ENCODE data around the gene TCF4. TPM values are rescaled to one million over a fixed set of nuclear protein-coding genes. Genes with fewer than 3 reads are reported as not detected.

The TCF4 gene
- total RNA-seq, 1 experiment from 2014 or later: 12.5 TPM

DNA sequence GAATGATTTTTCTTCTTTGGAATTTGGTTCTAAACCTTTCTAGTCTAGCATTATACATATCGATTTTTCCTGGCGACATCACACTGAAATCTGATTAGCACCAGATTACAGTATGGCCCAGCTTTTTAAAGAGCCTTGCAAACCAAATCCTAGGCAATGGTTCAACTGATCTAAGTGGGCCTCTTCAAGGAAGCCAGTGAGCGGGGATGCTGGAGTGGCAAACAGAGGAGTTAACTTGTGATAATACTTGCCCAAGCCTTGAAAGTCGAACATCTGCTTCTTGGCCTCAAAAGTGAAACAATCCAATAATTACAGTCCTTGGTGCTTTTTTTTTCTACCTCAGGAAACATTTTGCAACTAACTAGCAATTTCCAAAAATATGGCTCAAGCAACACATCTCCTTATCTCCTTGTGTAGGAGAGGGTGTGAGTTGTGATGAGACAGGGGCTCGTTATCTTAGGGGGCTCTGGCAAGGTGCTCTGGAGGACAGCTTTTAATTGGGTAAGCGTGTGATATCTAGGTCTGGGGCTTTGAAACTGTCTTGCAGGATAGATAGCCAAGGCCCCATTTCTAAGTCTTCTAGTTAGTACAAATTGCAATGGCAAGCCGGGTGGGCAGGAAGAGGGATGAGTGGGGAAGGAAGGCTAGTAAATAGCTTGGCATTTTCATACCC is 388.6 kb downstream of the TCF4 start:
- ChIA-PET POLR2A (ENCODE audit: unreplicated experiment) (no interaction called here), CTCF (no interaction called here)
- Histone ChIP-seq H3K4me2 (ENCODE audit: low read length) (no peak overlapping the region), H3F3A (ENCODE audit: low read length, unreplicated experiment) (no peaks in the 10 kb centered on the region), H3K27ac (ENCODE audit: low read length) (no peak overlapping the region), H3K79me2 (ENCODE audit: low read length) (no peaks in the 10 kb centered on the region), H3K9me3 (ENCODE audit: low read length) (no peaks in the 10 kb centered on the region), H3K4me1 (ENCODE audit: insufficient read depth, low read length) (no peaks in the 10 kb centered on the region), H2AFZ (ENCODE audit: low read length) (no peak overlapping the region), H4K20me1 (ENCODE audit: low read length) (no peaks in the 10 kb centered on the region), H3K9ac (ENCODE audit: low read length) (no peak overlapping the region), H3K9me2 (replicated peaks; ENCODE audit: low read length) (no peaks in the 10 kb centered on the region), H3K36me3 (ENCODE audit: low read depth, low read length) (no peaks in the 10 kb centered on the region), H3K27me3 (ENCODE audit: low read length) (no peaks in the 10 kb centered on the region), H3K4me3 (ENCODE audit: low read length) (no peak overlapping the region)
- DNase-seq: no peak
- TF ChIP-seq, protein P1, sequence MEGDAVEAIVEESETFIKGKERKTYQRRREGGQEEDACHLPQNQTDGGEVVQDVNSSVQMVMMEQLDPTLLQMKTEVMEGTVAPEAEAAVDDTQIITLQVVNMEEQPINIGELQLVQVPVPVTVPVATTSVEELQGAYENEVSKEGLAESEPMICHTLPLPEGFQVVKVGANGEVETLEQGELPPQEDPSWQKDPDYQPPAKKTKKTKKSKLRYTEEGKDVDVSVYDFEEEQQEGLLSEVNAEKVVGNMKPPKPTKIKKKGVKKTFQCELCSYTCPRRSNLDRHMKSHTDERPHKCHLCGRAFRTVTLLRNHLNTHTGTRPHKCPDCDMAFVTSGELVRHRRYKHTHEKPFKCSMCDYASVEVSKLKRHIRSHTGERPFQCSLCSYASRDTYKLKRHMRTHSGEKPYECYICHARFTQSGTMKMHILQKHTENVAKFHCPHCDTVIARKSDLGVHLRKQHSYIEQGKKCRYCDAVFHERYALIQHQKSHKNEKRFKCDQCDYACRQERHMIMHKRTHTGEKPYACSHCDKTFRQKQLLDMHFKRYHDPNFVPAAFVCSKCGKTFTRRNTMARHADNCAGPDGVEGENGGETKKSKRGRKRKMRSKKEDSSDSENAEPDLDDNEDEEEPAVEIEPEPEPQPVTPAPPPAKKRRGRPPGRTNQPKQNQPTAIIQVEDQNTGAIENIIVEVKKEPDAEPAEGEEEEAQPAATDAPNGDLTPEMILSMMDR (conservative IDR thresholded peaks at IDR 0.05; ENCODE audit: low read depth, low read length): no peak
- TF ChIP-seq EZH2phosphoT487 (IDR thresholded peaks at IDR 0.05; ENCODE audit: borderline replicate concordance, low read length): no peak
- TF ChIP-seq EZH2 (IDR thresholded peaks at IDR 0.05; ENCODE audit: low read length, unreplicated experiment): no peak
- BruUV-seq (replicated peaks): no TSS peak
- no peak for ATAC-seq
- intact Hi-C loops (cut with micrococcal nuclease): no loop called here

DNA sequence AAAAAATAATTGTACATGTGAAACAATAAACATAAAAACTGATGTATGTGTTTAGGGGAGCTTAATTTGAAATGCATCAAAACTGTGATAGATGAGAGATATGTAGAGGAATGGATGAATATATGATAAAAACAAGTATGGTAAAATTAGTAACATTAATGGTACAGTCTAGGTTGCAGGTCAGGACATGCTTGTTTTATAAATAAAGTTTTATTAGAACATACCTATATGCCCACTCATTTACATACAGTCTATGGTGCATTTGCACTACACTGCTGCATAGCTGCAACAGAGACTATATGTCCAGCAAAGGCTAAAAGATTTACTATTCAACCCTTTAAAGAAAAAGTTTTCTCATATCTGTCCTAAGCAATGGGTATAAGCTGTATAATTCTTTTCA is 392.1 kb downstream of the TCF4 start:
- TF ChIP-seq EZH2phosphoT487 (IDR thresholded peaks at IDR 0.05; ENCODE audit: borderline replicate concordance, low read length) (no peak), EZH2 (IDR thresholded peaks at IDR 0.05; ENCODE audit: low read length, unreplicated experiment) (no peak)
- TF ChIP-seq, protein P1 (conservative IDR thresholded peaks at IDR 0.05; ENCODE audit: low read depth, low read length): no peak
- H3K9me3 ChIP-seq (ENCODE audit: low read length): no peaks in the 10 kb centered on the region
- ChIA-PET CTCF (no interaction called here), POLR2A (ENCODE audit: unreplicated experiment) (no interaction called here)
- no peak overlapping the region for H3K4me3 ChIP-seq (ENCODE audit: low read length)
- no peak overlapping the region for H3K4me2 ChIP-seq (ENCODE audit: low read length)
- no peaks in the 10 kb centered on the region for H4K20me1 ChIP-seq (ENCODE audit: low read length)
- H2AFZ ChIP-seq (ENCODE audit: low read length): no peak overlapping the region
- no peaks in the 10 kb centered on the region for H3K79me2 ChIP-seq (ENCODE audit: low read length)
- DNase-seq (no peak), ATAC-seq (no peak)
- H3K36me3 ChIP-seq (ENCODE audit: low read depth, low read length): no peaks in the 10 kb centered on the region
- no peak overlapping the region for H3K9ac ChIP-seq (ENCODE audit: low read length)
- H3K4me1 ChIP-seq (ENCODE audit: insufficient read depth, low read length): no peaks in the 10 kb centered on the region
- no peaks in the 10 kb centered on the region for H3F3A ChIP-seq (ENCODE audit: low read length, unreplicated experiment)
- no peak overlapping the region for H3K27ac ChIP-seq (ENCODE audit: low read length)
- intact Hi-C loops (cut with micrococcal nuclease): no loop called here
- no peaks in the 10 kb centered on the region for H3K9me2 ChIP-seq (replicated peaks; ENCODE audit: low read length)
- no peaks in the 10 kb centered on the region for H3K27me3 ChIP-seq (ENCODE audit: low read length)
- BruUV-seq (replicated peaks): no TSS peak

DNA sequence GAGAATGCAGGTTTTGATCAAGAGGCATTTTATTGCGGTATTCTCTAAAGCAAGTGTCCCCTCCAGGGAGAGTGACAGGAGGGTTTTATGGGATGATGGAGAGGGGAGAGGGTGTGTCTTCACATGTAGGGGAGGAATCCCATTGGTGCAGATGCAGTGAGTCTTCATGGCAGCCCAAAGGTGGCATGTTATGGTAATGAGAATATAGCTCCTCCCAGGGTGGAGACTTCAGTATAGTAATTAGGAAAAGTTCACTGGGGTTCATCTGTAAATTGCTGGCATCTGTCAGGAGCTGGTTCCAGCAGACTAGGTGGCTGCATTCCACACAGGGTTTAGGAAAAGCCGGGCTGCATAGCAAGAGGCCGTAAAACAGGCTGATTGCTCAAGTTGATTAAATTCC is 398.0 kb downstream of the TCF4 start:
- H3K9me2 ChIP-seq (replicated peaks; ENCODE audit: low read length): no peaks in the 10 kb centered on the region
- TF ChIP-seq EZH2phosphoT487 (IDR thresholded peaks at IDR 0.05; ENCODE audit: borderline replicate concordance, low read length) (no peak), EZH2 (IDR thresholded peaks at IDR 0.05; ENCODE audit: low read length, unreplicated experiment) (no peak)
- TF ChIP-seq, protein P1 (conservative IDR thresholded peaks at IDR 0.05; ENCODE audit: low read depth, low read length): no peak
- DNase-seq (no peak), ATAC-seq (no peak)
- H2AFZ ChIP-seq (ENCODE audit: low read length): no peak overlapping the region
- no peaks in the 10 kb centered on the region for H3K36me3 ChIP-seq (ENCODE audit: low read depth, low read length)
- ChIA-PET POLR2A (ENCODE audit: unreplicated experiment) (no interaction called here), CTCF (no interaction called here)
- H3F3A ChIP-seq (ENCODE audit: low read length, unreplicated experiment): no peaks in the 10 kb centered on the region
- no peak overlapping the region for H3K9ac ChIP-seq (ENCODE audit: low read length)
- H3K4me2 ChIP-seq (ENCODE audit: low read length): no peak overlapping the region
- no peaks in the 10 kb centered on the region for H4K20me1 ChIP-seq (ENCODE audit: low read length)
- H3K9me3 ChIP-seq (ENCODE audit: low read length): no peaks in the 10 kb centered on the region
- intact Hi-C loops (cut with micrococcal nuclease): no loop called here
- no peak overlapping the region for H3K4me3 ChIP-seq (ENCODE audit: low read length)
- no peaks in the 10 kb centered on the region for H3K79me2 ChIP-seq (ENCODE audit: low read length)
- H3K27ac ChIP-seq (ENCODE audit: low read length): no peak overlapping the region
- no TSS peak for BruUV-seq (replicated peaks)
- peaks cover 8% of the 10 kb centered on the region; the same call in 1 of the 2 replicates for H3K27me3 ChIP-seq (ENCODE audit: low read length)
- no peaks in the 10 kb centered on the region for H3K4me1 ChIP-seq (ENCODE audit: insufficient read depth, low read length)
